ENCODE results near the gene GUCD1. TPM values are rescaled to one million over a fixed set of nuclear protein-coding genes. Genes with fewer than 3 reads are reported as not detected.
A peak's percentile ranks its signal among the peaks of the same experiment; 100 is the strongest.

The GUCD1 gene
- total and polyA plus RNA-seq, 9 of the 15 experiments (the other 6 are each of a cell fraction or from before 2014, with no cell fraction given) = 31.5 to 67.8 (median 50.3) TPM

- DNase-seq (ENCODE audit: extremely low read depth in 1 of 4, low spot score in 3 of 4) (peak; percentile 94 to 98 (median 96)), ATAC-seq (peak; percentile 92), FAIRE-seq (peak; percentile 92)
- intact Hi-C loops (cut with micrococcal nuclease) (no loop called here), in situ Hi-C loops (cut with MboI) (no loop called here)
- Histone ChIP-seq H3K9me1 (ENCODE audit: control insufficient read depth, insufficient read depth, low read length) (no peaks in the 10 kb centered on the region), H4K20me1 (replicated peaks; ENCODE audit: control insufficient read depth, insufficient read depth, low read length) (peaks cover 17% of the 10 kb centered on the region; the same call in 1 of the 2 replicates), H3K36me3 (ENCODE audit: control insufficient read depth, insufficient read depth, low read length) (peaks cover 48% of the 10 kb centered on the region), H2AFZ (ENCODE audit: low read depth, low read length) (peak within 1 kb of the TSS; percentile 90), H3K4me3 (peak within 1 kb of the TSS; percentile 59), H3K4me1 (replicated peaks in 1 of 2; ENCODE audit: control insufficient read depth in 2 of 2, insufficient read depth in 2 of 2, low read length in 2 of 2) (peaks cover 22% of the 10 kb centered on the region in 2 experiments; a peak in 4 of 5 replicates), H3K27ac (ENCODE audit: extremely low read depth, low read depth, low read length) (peak within 1 kb of the TSS; percentile 93), H3K9me3 (replicated peaks; ENCODE audit: control insufficient read depth, insufficient read depth, low read depth, low read length) (no peaks in the 10 kb centered on the region), H3K9ac (ENCODE audit: insufficient read depth in 1 of 2, low read depth in 2 of 2, low read length in 2 of 2) (peak within 1 kb of the TSS; percentile 93 to 99), H3K79me2 (ENCODE audit: control insufficient read depth, insufficient read depth, low read length) (peaks cover 87% of the 10 kb centered on the region), H3K27me3 (ENCODE audit: control insufficient read depth in 2 of 2, insufficient read depth in 2 of 2, low read length in 2 of 2) (no peaks in the 10 kb centered on the region), H3K4me2 (ENCODE audit: insufficient read depth, low read length) (peak within 1 kb of the TSS; percentile 99)
- ChIA-PET CTCF (ENCODE audit: low intra/inter-chr PET ratio) (no interaction called here), POLR2A (interaction anchor here (0.6 to 2.4 kb wide), 13 partner anchors 8 to 1385 kb away, joined by 3 to 13 read pairs (median 3); no protein-coding TSS in a partner anchor)
- no TSS peak for BruUV-seq (replicated peaks)
- under 1% methylated on average over 36 of the region's 59 CpGs for WGBS (ENCODE audit: insufficient coverage, low coverage, missing lambda C conversion rate)
- TF ChIP-seq MCM2 (IDR thresholded peaks at IDR 0.05; ENCODE audit: low read depth) (no peak), JUND (IDR thresholded peaks at IDR 0.05; ENCODE audit: borderline replicate concordance, low read depth, low read length) (peak; percentile 62), JUND (tag; IDR thresholded peaks at IDR 0.05; ENCODE audit: borderline replicate concordance, low read depth, low read length) (no peak; the same call in 2 of the 3 replicates), ZFPM2 (CRISPR knock-in tag; IDR thresholded peaks at IDR 0.05) (no peak), PHB2 (IDR thresholded peaks at IDR 0.05; ENCODE audit: low read depth) (no peak), HNRNPUL1 (IDR thresholded peaks at IDR 0.05; ENCODE audit: low read length) (no peak), SNRNP70 (optimal IDR thresholded peaks at IDR 0.05; ENCODE audit: low read depth, low read length) (no peak), PTRF (tag; IDR thresholded peaks at IDR 0.05) (no peak), SIRT6 (IDR thresholded peaks at IDR 0.05; ENCODE audit: low read depth, low read length) (no peak), PYGO2 (tag; IDR thresholded peaks at IDR 0.05) (0 out of 2 replicates have a peak, but pooled peaks have one; percentile 12), SAFB (IDR thresholded peaks at IDR 0.05; ENCODE audit: borderline replicate concordance, low read depth, low read length) (no peak), MEF2D (tag; conservative IDR thresholded peaks at IDR 0.05; ENCODE audit: low read depth) (no peak), KLF16 (IDR thresholded peaks at IDR 0.05) (no peak), TCFL5 (CRISPR knock-in tag; conservative IDR thresholded peaks at IDR 0.05) (no peak), ZNF699 (CRISPR knock-in tag; IDR thresholded peaks at IDR 0.05; ENCODE audit: insufficient replicate concordance) (no peak), CBX1 (IDR thresholded peaks at IDR 0.05; ENCODE audit: low read depth) (0 out of 2 replicates have a peak, but pooled peaks have one; percentile 29), OTX1 (CRISPR knock-in tag; IDR thresholded peaks at IDR 0.05) (no peak), ZFP30 (CRISPR knock-in tag; IDR thresholded peaks at IDR 0.05; ENCODE audit: borderline replicate concordance) (no peak), HOXB6 (CRISPR knock-in tag; IDR thresholded peaks at IDR 0.05; ENCODE audit: borderline replicate concordance) (no peak)
- TF ChIP-seq, protein P1, sequence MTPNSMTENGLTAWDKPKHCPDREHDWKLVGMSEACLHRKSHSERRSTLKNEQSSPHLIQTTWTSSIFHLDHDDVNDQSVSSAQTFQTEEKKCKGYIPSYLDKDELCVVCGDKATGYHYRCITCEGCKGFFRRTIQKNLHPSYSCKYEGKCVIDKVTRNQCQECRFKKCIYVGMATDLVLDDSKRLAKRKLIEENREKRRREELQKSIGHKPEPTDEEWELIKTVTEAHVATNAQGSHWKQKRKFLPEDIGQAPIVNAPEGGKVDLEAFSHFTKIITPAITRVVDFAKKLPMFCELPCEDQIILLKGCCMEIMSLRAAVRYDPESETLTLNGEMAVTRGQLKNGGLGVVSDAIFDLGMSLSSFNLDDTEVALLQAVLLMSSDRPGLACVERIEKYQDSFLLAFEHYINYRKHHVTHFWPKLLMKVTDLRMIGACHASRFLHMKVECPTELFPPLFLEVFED (CRISPR knock-in tag; conservative IDR thresholded peaks at IDR 0.05) = no peak
- TF ChIP-seq, protein P2, sequence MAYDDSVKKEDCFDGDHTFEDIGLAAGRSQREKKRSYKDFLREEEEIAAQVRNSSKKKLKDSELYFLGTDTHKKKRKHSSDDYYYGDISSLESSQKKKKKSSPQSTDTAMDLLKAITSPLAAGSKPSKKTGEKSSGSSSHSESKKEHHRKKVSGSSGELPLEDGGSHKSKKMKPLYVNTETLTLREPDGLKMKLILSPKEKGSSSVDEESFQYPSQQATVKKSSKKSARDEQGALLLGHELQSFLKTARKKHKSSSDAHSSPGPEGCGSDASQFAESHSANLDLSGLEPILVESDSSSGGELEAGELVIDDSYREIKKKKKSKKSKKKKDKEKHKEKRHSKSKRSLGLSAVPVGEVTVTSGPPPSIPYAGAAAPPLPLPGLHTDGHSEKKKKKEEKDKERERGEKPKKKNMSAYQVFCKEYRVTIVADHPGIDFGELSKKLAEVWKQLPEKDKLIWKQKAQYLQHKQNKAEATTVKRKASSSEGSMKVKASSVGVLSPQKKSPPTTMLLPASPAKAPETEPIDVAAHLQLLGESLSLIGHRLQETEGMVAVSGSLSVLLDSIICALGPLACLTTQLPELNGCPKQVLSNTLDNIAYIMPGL (CRISPR knock-in tag; IDR thresholded peaks at IDR 0.05) = no peak
Observed at GRCh38 chr22:24555165-24556039, 464 bp upstream of the GUCD1 start, which contains the start of gene SNRPD3. TSS of gene SNRPD3 (plus strand) at chr22:24555999. CDS start at chr22:24557675, 1,676 bp downstream.
